ENCODE data around the gene SIGLEC1. TPM values are rescaled to one million over a fixed set of nuclear protein-coding genes. Genes with fewer than 3 reads are reported as not detected.

Gene SIGLEC1
- total RNA-seq, 1 experiment from 2014 or later: not detected

DNA sequence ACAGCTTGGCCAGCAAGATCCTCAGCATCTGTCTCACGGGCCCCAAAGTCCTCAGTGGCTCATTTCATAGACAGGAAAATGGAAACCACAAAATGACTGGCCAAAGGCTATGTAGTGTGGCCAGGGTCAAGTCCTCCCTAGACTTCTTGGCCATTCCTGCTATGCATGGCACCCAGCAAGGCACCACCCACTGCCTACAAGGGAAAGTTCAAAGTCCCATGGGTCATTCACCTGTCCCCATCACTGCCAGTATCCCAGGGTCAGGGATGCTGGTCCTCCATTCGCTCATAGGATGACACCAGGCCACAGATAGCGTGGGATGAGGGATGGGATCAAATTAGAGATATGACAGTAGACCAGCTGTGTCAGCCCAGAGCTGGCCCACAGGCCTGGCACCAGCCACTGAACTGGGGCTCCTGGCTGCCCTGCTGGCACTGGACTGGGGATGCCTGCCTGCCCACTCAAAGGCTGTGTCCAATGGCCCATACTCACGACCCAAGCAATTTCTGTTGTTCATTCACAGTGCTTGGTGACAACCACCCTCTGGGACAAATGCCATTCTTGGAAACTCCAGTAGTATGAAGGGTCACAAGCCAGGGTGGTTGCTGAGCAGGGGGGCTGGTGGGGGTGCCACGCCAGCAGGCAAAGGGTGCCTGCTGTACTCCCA lies 43.5 kb upstream of the SIGLEC1 start:
- DNase-seq (ENCODE audit: low spot score): no peak
- intact Hi-C loops (cut with micrococcal nuclease; ENCODE audit: unreplicated experiment): no loop called here
- Histone ChIP-seq H3K4me3 (ENCODE audit: low read depth, low read length, poor library complexity, severe bottlenecking) (no peak overlapping the region), H3K9me3 (ENCODE audit: low read depth, low read length, poor library complexity, severe bottlenecking) (no peaks in the 10 kb centered on the region), H3K27ac (ENCODE audit: low read depth, low read length, poor library complexity, severe bottlenecking) (no peak overlapping the region), H3K4me1 (ENCODE audit: insufficient read depth, low read length, poor library complexity, severe bottlenecking) (no peaks in the 10 kb centered on the region), H3K36me3 (ENCODE audit: insufficient read depth, low read length, poor library complexity, severe bottlenecking) (peaks cover 9% of the 10 kb centered on the region), H3K27me3 (replicated peaks; ENCODE audit: insufficient read depth, low read depth, low read length, poor library complexity) (no peaks in the 10 kb centered on the region)
- ChIA-PET POLR2A (ENCODE audit: low non-redundant PET) (no interaction called here), CTCF (no interaction called here)
- TF ChIP-seq EZH2 (IDR thresholded peaks at IDR 0.05; ENCODE audit: borderline replicate concordance, low read depth, low read length, poor library complexity, severe bottlenecking): no peak
- TF ChIP-seq, protein P1, sequence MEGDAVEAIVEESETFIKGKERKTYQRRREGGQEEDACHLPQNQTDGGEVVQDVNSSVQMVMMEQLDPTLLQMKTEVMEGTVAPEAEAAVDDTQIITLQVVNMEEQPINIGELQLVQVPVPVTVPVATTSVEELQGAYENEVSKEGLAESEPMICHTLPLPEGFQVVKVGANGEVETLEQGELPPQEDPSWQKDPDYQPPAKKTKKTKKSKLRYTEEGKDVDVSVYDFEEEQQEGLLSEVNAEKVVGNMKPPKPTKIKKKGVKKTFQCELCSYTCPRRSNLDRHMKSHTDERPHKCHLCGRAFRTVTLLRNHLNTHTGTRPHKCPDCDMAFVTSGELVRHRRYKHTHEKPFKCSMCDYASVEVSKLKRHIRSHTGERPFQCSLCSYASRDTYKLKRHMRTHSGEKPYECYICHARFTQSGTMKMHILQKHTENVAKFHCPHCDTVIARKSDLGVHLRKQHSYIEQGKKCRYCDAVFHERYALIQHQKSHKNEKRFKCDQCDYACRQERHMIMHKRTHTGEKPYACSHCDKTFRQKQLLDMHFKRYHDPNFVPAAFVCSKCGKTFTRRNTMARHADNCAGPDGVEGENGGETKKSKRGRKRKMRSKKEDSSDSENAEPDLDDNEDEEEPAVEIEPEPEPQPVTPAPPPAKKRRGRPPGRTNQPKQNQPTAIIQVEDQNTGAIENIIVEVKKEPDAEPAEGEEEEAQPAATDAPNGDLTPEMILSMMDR (conservative IDR thresholded peaks at IDR 0.05; ENCODE audit: low read depth, low read length): no peak
- no TSS peak for BruUV-seq (replicated peaks)

DNA sequence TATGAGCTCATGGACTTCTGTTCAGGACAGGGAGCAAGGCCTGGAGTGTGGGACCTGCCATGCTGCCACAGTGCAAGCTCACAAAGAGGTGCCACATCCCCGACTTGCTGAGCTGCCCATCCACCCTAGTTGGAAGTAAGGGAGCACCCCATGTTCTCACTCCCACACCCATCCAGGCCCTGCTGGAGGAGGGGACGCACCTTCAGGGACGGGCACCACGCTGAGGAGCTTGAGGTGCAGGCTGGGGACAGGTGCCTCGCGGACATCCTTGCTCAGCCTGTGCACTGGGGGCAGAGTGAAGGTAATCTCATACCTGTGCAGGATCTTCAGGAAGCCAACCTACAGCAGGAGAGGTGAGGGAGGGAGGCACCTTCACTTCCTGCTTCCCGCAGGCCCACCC lies 42.9 kb upstream of the SIGLEC1 start:
- BruUV-seq (replicated peaks): no TSS peak
- Histone ChIP-seq H3K4me3 (ENCODE audit: low read depth, low read length, poor library complexity, severe bottlenecking) (no peak overlapping the region), H3K27ac (ENCODE audit: low read depth, low read length, poor library complexity, severe bottlenecking) (no peak overlapping the region), H3K9me3 (ENCODE audit: low read depth, low read length, poor library complexity, severe bottlenecking) (no peaks in the 10 kb centered on the region), H3K4me1 (ENCODE audit: insufficient read depth, low read length, poor library complexity, severe bottlenecking) (no peaks in the 10 kb centered on the region), H3K27me3 (replicated peaks; ENCODE audit: insufficient read depth, low read depth, low read length, poor library complexity) (no peaks in the 10 kb centered on the region), H3K36me3 (ENCODE audit: insufficient read depth, low read length, poor library complexity, severe bottlenecking) (peaks cover 9% of the 10 kb centered on the region)
- no peak for DNase-seq (ENCODE audit: low spot score)
- ChIA-PET POLR2A (ENCODE audit: low non-redundant PET) (no interaction called here), CTCF (no interaction called here)
- TF ChIP-seq, protein P1 (conservative IDR thresholded peaks at IDR 0.05; ENCODE audit: low read depth, low read length): no peak
- no peak for TF ChIP-seq EZH2 (IDR thresholded peaks at IDR 0.05; ENCODE audit: borderline replicate concordance, low read depth, low read length, poor library complexity, severe bottlenecking)
- intact Hi-C loops (cut with micrococcal nuclease; ENCODE audit: unreplicated experiment): no loop called here

DNA sequence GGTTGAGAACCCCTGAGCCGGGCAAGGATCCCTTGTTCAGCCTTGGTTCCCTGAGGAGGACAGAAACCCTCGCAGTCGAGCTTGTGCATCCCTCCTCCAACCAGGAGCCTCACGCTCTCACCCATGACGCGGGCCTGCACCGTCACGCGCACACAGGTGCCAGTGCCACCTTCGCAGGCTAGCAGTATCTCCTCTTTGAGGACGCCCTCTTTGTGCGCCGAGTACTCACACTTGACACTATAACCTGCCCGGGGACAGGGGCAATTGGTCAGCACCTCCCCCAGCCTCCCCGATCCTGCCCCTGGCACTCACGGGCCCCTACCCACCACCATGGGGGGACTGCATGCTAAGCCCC lies 41.9 kb upstream of the SIGLEC1 start:
- no peak for TF ChIP-seq EZH2 (IDR thresholded peaks at IDR 0.05; ENCODE audit: borderline replicate concordance, low read depth, low read length, poor library complexity, severe bottlenecking)
- TF ChIP-seq, protein P1 (conservative IDR thresholded peaks at IDR 0.05; ENCODE audit: low read depth, low read length): no peak
- CTCF ChIA-PET: no interaction called here
- Histone ChIP-seq H3K27me3 (replicated peaks; ENCODE audit: insufficient read depth, low read depth, low read length, poor library complexity) (no peaks in the 10 kb centered on the region), H3K27ac (ENCODE audit: low read depth, low read length, poor library complexity, severe bottlenecking) (no peak overlapping the region), H3K36me3 (ENCODE audit: insufficient read depth, low read length, poor library complexity, severe bottlenecking) (peaks cover 9% of the 10 kb centered on the region), H3K9me3 (ENCODE audit: low read depth, low read length, poor library complexity, severe bottlenecking) (no peaks in the 10 kb centered on the region), H3K4me1 (ENCODE audit: insufficient read depth, low read length, poor library complexity, severe bottlenecking) (no peaks in the 10 kb centered on the region), H3K4me3 (ENCODE audit: low read depth, low read length, poor library complexity, severe bottlenecking) (no peak overlapping the region)
- DNase-seq (ENCODE audit: low spot score): no peak
- BruUV-seq (replicated peaks): no TSS peak
- POLR2A ChIA-PET (ENCODE audit: low non-redundant PET): no interaction called here
- intact Hi-C loops (cut with micrococcal nuclease; ENCODE audit: unreplicated experiment): no loop called here
